ENCODE data around the gene RICTOR. TPM values are rescaled to one million over a fixed set of nuclear protein-coding genes. Genes with fewer than 3 reads are reported as not detected.

RICTOR gene
- total and polyA plus RNA-seq, 9 of the 15 experiments (the other 6 are each of a cell fraction or from before 2014, with no cell fraction given) = 13.9 to 46.6 (median 22.6) TPM

DNA sequence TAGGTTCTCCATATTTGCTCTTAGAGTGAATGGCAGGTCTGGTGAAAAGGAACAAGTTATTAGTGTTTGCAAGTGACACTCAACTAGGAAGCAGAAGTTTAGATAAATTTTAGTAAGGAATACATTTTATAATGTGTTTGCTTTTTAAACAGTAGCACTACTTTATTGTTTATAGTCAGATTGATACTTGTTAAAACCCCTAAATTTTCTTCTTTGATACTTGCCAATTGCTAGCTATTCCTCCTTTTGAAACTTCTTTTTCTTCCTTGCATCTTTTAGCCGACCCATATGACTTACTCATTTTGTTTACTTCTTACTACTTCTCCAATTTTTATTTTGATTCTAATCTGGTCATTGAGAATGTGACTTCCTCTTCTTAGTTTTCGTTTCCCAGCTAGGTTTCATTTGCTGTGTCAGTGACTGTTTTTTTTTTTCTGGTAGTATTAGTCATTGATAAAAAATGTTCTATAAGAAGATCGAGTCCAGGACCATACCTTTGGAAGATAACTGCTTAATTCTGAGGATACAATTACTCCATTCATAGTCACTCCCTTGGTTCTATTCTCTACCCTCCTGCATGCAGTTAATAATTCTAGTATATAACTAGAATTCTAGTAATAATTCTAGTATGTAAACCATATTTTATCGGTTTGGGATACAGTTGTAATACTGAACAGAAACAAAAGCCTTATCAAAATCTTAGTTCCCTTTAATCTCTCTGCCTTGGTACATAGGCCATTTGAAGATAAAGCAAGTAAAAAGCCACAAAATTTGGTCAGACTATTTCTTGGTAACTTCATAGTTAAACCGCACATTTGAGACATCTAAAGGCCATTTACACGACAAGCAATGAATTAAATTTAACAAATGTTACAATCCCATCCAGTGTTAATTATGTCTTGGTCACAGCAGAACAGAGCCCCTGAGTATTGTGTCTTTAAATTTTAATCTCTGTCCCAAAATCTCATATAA, 2.8 kb upstream of the RICTOR start (continued):
- TF ChIP-seq, protein P1, sequence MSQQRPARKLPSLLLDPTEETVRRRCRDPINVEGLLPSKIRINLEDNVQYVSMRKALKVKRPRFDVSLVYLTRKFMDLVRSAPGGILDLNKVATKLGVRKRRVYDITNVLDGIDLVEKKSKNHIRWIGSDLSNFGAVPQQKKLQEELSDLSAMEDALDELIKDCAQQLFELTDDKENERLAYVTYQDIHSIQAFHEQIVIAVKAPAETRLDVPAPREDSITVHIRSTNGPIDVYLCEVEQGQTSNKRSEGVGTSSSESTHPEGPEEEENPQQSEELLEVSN (IDR thresholded peaks at IDR 0.05; ENCODE audit: borderline replicate concordance in 1 of 2, extremely low read depth in 1 of 2, insufficient read depth in 1 of 2, insufficient read length in 1 of 2, low read depth in 1 of 2, low read length in 1 of 2, poor library complexity in 1 of 2, severe bottlenecking in 1 of 2) = no peak
- TF ChIP-seq ZNF347 (CRISPR knock-in tag; IDR thresholded peaks at IDR 0.05; ENCODE audit: low read depth) = no peak
- TF ChIP-seq TBL1XR1 (IDR thresholded peaks at IDR 0.05; ENCODE audit: low read length in 2 of 2) = no peak
- no peak for TF ChIP-seq PHB (CRISPR knock-in tag; IDR thresholded peaks at IDR 0.05)
- TF ChIP-seq ZNF668 (CRISPR knock-in tag; IDR thresholded peaks at IDR 0.05) = no peak
- peak; percentile 31; the same call in 1 of the 2 replicates for TF ChIP-seq GATAD2B (IDR thresholded peaks at IDR 0.05; ENCODE audit: borderline replicate concordance)
- TF ChIP-seq RAD21 (CRISPR knock-in tag; conservative IDR thresholded peaks at IDR 0.05 in 1 of 2, IDR thresholded peaks at IDR 0.05 in 1 of 2) = peak in 1 of 2 experiments; percentile 15; a peak in 1 of 4 replicates
- TF ChIP-seq, protein P2, sequence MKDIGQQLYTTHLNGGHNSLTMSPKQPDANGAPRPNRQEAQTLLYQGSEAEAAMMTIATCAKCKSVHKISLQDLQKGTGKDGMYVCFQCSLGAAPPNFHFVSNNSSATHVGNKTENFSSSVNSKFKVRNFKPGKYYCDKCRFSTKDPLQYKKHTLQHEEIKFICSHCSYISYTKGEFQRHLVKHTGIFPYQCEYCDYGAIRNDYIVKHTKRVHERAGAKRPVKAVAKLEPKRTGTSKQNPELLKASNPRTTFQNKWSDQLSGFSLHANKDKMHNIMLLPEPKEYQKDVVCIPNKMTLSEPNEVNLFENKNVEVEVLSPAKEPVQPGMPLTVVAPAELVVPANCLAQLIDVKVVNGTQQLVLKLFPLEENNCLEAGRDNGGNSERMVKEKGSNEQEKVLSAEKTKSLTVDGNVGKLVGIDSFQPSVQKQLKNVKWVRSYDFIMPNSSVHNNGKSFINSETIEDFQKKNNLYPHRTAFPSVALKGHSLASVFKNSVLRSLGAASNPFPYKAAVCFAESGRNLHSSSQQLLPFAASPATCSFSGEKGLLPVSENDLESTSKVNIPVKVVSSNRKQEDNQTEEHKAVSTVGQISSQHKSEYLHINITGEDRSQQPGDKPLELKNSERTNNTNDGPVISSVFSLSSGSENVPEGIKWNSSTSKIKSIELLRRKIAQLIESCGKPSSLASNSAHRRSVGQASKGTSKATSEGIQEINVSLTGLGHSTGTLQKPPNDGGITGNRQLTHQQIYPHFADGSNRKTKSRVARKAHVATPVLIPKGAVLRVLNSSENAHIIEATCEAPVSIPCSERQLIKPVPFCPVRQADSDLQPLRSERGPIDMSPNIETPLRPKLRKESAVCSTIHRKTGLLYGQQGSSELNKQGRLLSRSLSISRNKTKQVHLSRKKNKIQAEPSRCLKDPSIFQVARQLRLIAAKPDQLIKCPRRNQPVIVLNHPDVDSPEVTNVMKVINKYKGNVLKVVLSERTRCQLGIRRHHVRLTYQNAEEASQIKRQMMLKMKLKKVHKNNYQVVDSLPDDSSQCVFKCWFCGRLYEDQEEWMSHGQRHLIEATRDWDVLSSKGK (CRISPR knock-in tag; IDR thresholded peaks at IDR 0.05) = no peak
- TF ChIP-seq IRF2 (CRISPR knock-in tag; IDR thresholded peaks at IDR 0.05) = no peak
- TF ChIP-seq GATA2 (CRISPR knock-in tag; IDR thresholded peaks at IDR 0.05) = peak; percentile 7; the same call in 1 of the 2 replicates
- TF ChIP-seq TFAM (CRISPR knock-in tag; conservative IDR thresholded peaks at IDR 0.05) = no peak
- TF ChIP-seq ZBTB1 (CRISPR knock-in tag; IDR thresholded peaks at IDR 0.05; ENCODE audit: borderline replicate concordance, low read depth) = no peak
- TF ChIP-seq XRCC5 (IDR thresholded peaks at IDR 0.05; ENCODE audit: low read depth, low read length) = no peak
- no peak for TF ChIP-seq BACH1 (tag; IDR thresholded peaks at IDR 0.05)
- peak; percentile 82 for TF ChIP-seq NBN (IDR thresholded peaks at IDR 0.05; ENCODE audit: low read depth)
- TF ChIP-seq, protein P3, sequence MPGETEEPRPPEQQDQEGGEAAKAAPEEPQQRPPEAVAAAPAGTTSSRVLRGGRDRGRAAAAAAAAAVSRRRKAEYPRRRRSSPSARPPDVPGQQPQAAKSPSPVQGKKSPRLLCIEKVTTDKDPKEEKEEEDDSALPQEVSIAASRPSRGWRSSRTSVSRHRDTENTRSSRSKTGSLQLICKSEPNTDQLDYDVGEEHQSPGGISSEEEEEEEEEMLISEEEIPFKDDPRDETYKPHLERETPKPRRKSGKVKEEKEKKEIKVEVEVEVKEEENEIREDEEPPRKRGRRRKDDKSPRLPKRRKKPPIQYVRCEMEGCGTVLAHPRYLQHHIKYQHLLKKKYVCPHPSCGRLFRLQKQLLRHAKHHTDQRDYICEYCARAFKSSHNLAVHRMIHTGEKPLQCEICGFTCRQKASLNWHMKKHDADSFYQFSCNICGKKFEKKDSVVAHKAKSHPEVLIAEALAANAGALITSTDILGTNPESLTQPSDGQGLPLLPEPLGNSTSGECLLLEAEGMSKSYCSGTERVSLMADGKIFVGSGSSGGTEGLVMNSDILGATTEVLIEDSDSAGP (CRISPR knock-in tag; IDR thresholded peaks at IDR 0.05) = no peak
